Testis (tissue), 2 donors: ENCODE data around the gene KCTD14.

ENCODE experiments used
- CTCF ChIP-seq, 3 experiments: fragments of 450-650 bp in 2 of 3; fragments of 200-600 bp in 1 of 3; sonication (generic) in 1 of 3; IDR thresholded peaks; one replicate each; pipeline ENCODE4 v1.5.1; 2016 to 2019; ENCODE audit warnings: antibody characterized with exemption in 3 of 3, mild to moderate bottlenecking in 2 of 3, moderate library complexity in 1 of 3
- POLR2A ChIP-seq: fragments of 450-650 bp; IDR thresholded peaks from one replicate; pipeline ENCODE4 v1.6.1; 2017; ENCODE audit warnings: antibody characterized with exemption, mild to moderate bottlenecking, moderate library complexity

GRCh38 chr11:78009062-78009461, 14.0 kb downstream of the KCTD14 start:
- TF ChIP-seq CTCF (IDR thresholded peaks at IDR 0.05) (no peak), POLR2A (no peak)
